ENCODE measurements around the gene SIK3. TPM values are rescaled to one million over a fixed set of nuclear protein-coding genes. Genes with fewer than 3 reads are reported as not detected.
A peak's percentile ranks its signal among the peaks of the same experiment; 100 is the strongest.

Gene SIK3
- total and polyA plus RNA-seq, 2 experiments from 2014 or later: 6.1 to 33.9 TPM

DNA sequence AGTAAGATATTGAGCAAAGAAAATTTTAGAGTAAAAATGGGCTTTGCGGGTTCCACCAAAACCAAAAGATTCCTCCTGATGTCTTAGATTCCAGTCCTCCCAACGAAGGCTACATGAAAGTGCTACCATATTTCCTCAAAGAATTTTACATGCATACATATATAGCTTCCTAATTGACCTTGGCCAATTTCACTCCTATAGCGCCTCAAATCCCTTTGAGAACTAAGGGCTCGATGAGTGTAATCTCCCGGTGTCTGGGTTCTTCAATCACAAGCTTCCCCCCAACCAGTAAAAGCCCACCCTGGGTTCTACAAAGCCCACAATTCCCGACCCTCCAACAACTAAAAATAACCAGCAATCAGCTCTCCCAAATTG, 1.2 kb downstream of the SIK3 start:
- Histone ChIP-seq H2AFZ (no peak overlapping the region), H3K4me1 (ENCODE audit: insufficient read depth) (peaks cover 23% of the 10 kb centered on the region), H3F3A (replicated peaks; ENCODE audit: low read depth) (no peaks in the 10 kb centered on the region), H4K20me1 (replicated peaks; ENCODE audit: insufficient read depth) (peaks cover 21% of the 10 kb centered on the region; the same call in 1 of the 2 replicates), H3K27ac (ENCODE audit: low read depth) (no peak overlapping the region), H3K27me3 (ENCODE audit: insufficient read depth) (no peaks in the 10 kb centered on the region), H3K4me2 (peak overlapping the region; percentile 95), H3K9me2 (ENCODE audit: insufficient read depth) (no peaks in the 10 kb centered on the region), H3K4me3 (peak overlapping the region; percentile 92), H3K36me3 (ENCODE audit: insufficient read depth) (no peaks in the 10 kb centered on the region), H3K79me2 (replicated peaks; ENCODE audit: insufficient read depth) (peaks cover 58% of the 10 kb centered on the region)
- Mint-ChIP-seq H3K4me1 (peaks cover 33% of the 10 kb centered on the region), H3K4me3 (peak overlapping the region; percentile 92), H3K27ac (peak overlapping the region; percentile 80), H3K27me3 (ENCODE audit: insufficient read depth, low read depth, poor library complexity) (peaks cover 13% of the 10 kb centered on the region), H3K9me3 (no peaks in the 10 kb centered on the region; the same call in 1 of the 3 replicates), H3K36me3 (ENCODE audit: low read depth) (peaks cover 8% of the 10 kb centered on the region)
- DNase-seq (ENCODE audit: low spot score) (no peak), ATAC-seq (no peak)
- TF ChIP-seq JUNB (IDR thresholded peaks at IDR 0.05; ENCODE audit: unreplicated experiment): no peak
- TF ChIP-seq REST (IDR thresholded peaks at IDR 0.05; ENCODE audit: unreplicated experiment): no peak
- TF ChIP-seq EZH2 (IDR thresholded peaks at IDR 0.05; ENCODE audit: low read depth, unreplicated experiment): no peak
- TF ChIP-seq ZNF114 (CRISPR knock-in tag; IDR thresholded peaks at IDR 0.05): no peak
- TF ChIP-seq, protein P1, sequence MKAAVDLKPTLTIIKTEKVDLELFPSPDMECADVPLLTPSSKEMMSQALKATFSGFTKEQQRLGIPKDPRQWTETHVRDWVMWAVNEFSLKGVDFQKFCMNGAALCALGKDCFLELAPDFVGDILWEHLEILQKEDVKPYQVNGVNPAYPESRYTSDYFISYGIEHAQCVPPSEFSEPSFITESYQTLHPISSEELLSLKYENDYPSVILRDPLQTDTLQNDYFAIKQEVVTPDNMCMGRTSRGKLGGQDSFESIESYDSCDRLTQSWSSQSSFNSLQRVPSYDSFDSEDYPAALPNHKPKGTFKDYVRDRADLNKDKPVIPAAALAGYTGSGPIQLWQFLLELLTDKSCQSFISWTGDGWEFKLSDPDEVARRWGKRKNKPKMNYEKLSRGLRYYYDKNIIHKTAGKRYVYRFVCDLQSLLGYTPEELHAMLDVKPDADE (IDR thresholded peaks at IDR 0.05): no peak

GRCh38 chr11:117096201-117096991, 1.8 kb downstream of the SIK3 start:
- H4K20me1 ChIP-seq (replicated peaks; ENCODE audit: insufficient read depth): peaks cover 27% of the 10 kb centered on the region; the same call in 1 of the 2 replicates

More at GRCh38 chr11:117096201-117096991, 1.8 kb downstream of the SIK3 start:
- ATAC-seq: peak; percentile 43
- Histone ChIP-seq H3K9me2 (ENCODE audit: insufficient read depth) (no peaks in the 10 kb centered on the region), H3K79me2 (replicated peaks; ENCODE audit: insufficient read depth) (peaks cover 64% of the 10 kb centered on the region), H3K27ac (ENCODE audit: low read depth) (no peak overlapping the region), H3K4me2 (peak overlapping the region; percentile 95), H3K4me1 (ENCODE audit: insufficient read depth) (peaks cover 23% of the 10 kb centered on the region), H3K36me3 (ENCODE audit: insufficient read depth) (no peaks in the 10 kb centered on the region), H3K4me3 (peak overlapping the region; percentile 92), H3F3A (replicated peaks; ENCODE audit: low read depth) (no peaks in the 10 kb centered on the region), H3K27me3 (ENCODE audit: insufficient read depth) (no peaks in the 10 kb centered on the region), H2AFZ (no peak overlapping the region)
- H3K27me3 Mint-ChIP-seq (ENCODE audit: insufficient read depth, low read depth, poor library complexity): peaks cover 14% of the 10 kb centered on the region
- peak; percentile 57 for DNase-seq (ENCODE audit: low spot score)
- H3K4me3 Mint-ChIP-seq: peak overlapping the region; percentile 92
- no peaks in the 10 kb centered on the region; the same call in 1 of the 3 replicates for H3K9me3 Mint-ChIP-seq
- H3K4me1 Mint-ChIP-seq: peaks cover 33% of the 10 kb centered on the region
- TF ChIP-seq REST (IDR thresholded peaks at IDR 0.05; ENCODE audit: unreplicated experiment): no peak
- TF ChIP-seq, protein P2, sequence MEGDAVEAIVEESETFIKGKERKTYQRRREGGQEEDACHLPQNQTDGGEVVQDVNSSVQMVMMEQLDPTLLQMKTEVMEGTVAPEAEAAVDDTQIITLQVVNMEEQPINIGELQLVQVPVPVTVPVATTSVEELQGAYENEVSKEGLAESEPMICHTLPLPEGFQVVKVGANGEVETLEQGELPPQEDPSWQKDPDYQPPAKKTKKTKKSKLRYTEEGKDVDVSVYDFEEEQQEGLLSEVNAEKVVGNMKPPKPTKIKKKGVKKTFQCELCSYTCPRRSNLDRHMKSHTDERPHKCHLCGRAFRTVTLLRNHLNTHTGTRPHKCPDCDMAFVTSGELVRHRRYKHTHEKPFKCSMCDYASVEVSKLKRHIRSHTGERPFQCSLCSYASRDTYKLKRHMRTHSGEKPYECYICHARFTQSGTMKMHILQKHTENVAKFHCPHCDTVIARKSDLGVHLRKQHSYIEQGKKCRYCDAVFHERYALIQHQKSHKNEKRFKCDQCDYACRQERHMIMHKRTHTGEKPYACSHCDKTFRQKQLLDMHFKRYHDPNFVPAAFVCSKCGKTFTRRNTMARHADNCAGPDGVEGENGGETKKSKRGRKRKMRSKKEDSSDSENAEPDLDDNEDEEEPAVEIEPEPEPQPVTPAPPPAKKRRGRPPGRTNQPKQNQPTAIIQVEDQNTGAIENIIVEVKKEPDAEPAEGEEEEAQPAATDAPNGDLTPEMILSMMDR (conservative IDR thresholded peaks at IDR 0.05; ENCODE audit: low read depth in 2 of 2): peak in 1 of 2 experiments; percentile 61; a peak in 2 of 4 replicates
- H3K36me3 Mint-ChIP-seq (ENCODE audit: low read depth): peaks cover 14% of the 10 kb centered on the region
- 0 out of 2 replicates have a peak overlapping the region, but pooled peaks have one; percentile 14 for H3K27ac Mint-ChIP-seq

All from GM23338 (cell line).